CD4-positive, alpha-beta T cell treated with Interferon gamma for 1 hour (primary cell): ENCODE results near the gene LY9.
"Not testable (repeated sequence)": the region's sequence is repeated elsewhere in the genome, so short reads cannot be mapped to it uniquely, and the experiment has no call there.

ENCODE experiments used
- DNase-seq: peaks from one replicate; pipeline ENCODE4 v3.0.0-alpha.2; 2020

LY9 gene

DNA sequence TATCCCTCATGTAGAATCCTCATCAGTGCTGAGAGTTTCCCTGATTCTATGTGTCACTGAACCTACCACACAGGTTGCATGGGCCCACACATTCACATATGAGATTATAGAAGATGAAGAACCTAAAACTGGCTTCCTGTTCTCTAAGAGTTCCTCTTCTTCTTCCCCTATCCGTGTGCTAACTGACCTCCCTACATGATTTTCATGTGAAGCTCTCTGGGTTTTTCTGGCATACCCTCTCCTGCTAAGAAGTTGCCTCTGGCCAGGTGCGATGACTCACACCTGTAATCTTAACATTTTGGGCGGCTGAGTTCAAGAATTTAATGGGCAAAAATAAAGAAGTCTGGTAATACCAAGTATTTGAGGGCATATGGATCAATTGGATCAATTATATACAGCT lies 72.2 kb downstream of the LY9 start:
- no peak for DNase-seq

DNA sequence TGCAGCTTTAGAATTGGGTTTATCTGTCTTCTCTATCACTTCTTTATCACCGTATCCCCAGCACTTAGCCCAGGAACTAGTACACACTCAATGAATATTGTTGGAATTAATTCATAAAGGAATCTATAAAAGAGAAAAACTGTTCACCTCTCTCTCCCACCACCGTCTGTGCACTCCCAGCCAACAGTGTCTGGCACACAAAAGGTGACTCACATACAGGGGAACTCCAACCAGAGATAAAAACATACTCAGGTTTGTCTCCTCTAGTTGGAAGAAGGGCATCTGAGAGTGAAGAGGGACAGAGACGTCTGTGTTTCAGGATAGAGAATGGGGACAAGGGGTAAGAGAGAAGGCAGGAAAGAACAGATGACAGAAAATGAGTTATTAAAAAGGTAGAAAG lies 79.0 kb downstream of the LY9 start:
- DNase-seq: no peak

DNA sequence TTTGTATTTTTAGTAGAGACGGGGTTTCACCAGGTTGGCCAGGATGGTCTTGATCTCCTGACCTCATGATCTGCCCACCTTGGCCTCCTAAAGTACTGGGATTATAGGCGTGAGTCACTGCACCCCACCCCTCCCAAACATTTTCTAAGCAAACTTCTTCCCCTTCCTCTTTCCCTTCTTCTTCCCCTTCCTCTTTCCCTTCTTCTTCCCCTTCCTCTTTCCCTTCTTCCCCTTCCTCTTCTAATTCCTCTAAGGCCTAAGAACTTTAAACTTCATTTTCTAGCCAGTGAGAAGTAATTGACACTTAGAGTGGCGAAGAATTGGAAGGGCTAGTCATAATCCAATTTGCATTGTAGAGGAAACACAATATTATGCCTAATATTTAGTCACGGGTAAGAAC lies 79.6 kb downstream of the LY9 start:
- not testable (repeated sequence) for DNase-seq

DNA sequence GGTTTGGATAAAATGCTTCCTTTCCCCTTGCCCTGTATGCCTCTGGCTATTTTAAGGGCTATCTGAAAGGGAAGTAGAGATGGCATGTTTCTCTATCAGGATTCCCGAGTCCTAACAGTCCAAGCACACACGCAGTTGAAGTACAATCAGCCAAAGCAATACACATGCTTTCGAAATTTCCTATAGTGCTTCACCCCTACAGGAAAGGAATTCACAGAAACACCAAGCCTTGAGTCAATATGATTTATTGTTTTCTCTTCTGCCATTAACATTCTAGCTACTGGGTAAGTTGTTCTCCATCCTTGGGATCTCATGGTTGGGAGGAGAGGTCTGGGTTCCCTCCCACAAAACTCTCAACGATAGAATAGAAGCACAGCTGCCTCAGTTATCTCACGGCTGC lies 80.3 kb downstream of the LY9 start:
- DNase-seq: no peak

DNA sequence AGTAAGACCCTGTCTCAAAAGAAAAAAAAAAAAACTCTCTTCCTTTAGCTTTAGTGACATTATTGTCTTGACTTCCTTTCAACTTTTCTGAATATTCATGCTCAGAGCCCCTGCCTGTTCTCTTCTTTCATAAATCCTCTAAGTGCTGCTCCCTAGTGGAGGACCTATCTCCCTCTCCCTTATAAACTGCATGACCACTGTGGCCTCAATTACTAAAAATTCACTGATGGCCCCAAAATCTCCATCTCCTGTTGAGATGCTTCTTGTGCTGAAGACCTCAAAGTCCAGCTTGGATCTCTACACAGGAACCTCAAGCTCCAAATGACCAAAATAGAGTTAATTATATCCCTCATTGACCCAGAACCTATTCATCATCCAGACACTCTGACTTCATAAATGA lies 81.2 kb downstream of the LY9 start:
- no peak for DNase-seq
